ENCODE measurements around the gene PYROXD2.

- no peak for TF ChIP-seq CTCF (IDR thresholded peaks at IDR 0.05; ENCODE audit: borderline replicate concordance, extremely low read depth, low read length, poor library complexity, severe bottlenecking)
- TF ChIP-seq EZH2 (IDR thresholded peaks at IDR 0.05; ENCODE audit: borderline replicate concordance, low read depth, low read length, severe bottlenecking) = no peak
These were observed 17.3 kb upstream of the PYROXD2 start for GRCh38 chr10:98432330-98432729.
